GM12878 (cell line): ENCODE data around the gene DYRK4. TPM values are rescaled to one million over a fixed set of nuclear protein-coding genes. Genes with fewer than 3 reads are reported as not detected.

Experiments used
- ATAC-seq: fragments of 200-7000 bp; cut with Tn5 transposase; 3 replicates; pipeline ENCODE4 v1.9.1; 2020; ENCODE audit warnings: mild to moderate bottlenecking, moderate library complexity
- BruUV-seq: library from RNA; stranded (reverse); fragments of 400-500 nt; replicated peaks from 2 replicates; lab custom pipeline; 2021; lab: Mats Ljungman, UMichigan
- CTCF ChIA-PET: fragments of 300-600 bp; sonication (Branson Sonifier 250); formaldehyde crosslinking; extraction: SDS; loops from one replicate; lab custom pipeline; 2021; ENCODE audit warnings: inconsistent platforms; lab: Yijun Ruan, JAX
- POLR2A ChIA-PET: fragments of 350-600 bp; formaldehyde crosslinking; extraction: SDS; loops from one replicate; lab custom pipeline; 2021; ENCODE audit warnings: inconsistent platforms; lab: Charles Lee
- RAD21 ChIA-PET: fragments of 300-600 bp; sonication (Branson Sonifier 250); formaldehyde crosslinking; loops from one replicate; lab custom pipeline; 2023; ENCODE audit warnings: antibody characterized with exemption; ENCODE audit not compliant: unreplicated experiment; lab: Charles Lee
- SMC1A ChIA-PET: fragments of 300-600 bp; sonication (Branson Sonifier 250); formaldehyde crosslinking; loops from one replicate; lab custom pipeline; 2023; ENCODE audit not compliant: unreplicated experiment, uncharacterized antibody; lab: Charles Lee
- DNase-seq: peaks from one replicate; pipeline ENCODE4 v3.0.0-alpha.2; 2011; ENCODE audit warnings: low read depth, low spot score
- FAIRE-seq: peaks from 3 replicates; lab custom pipeline; 2011; peaks lifted over from hg19 to GRCh38; lab: Jason Lieb, UNC
- H2AFZ ChIP-seq: 2 replicates; pipeline ENCODE4 v1.6.0; 2011; ENCODE audit warnings: low read depth, low read length, control low read depth; ENCODE audit not compliant: control insufficient read depth
- H3K27ac ChIP-seq: 2 replicates; pipeline ENCODE4 v1.5.1; 2011; ENCODE audit warnings: control low read depth; ENCODE audit not compliant: control insufficient read depth, insufficient read depth
- H3K27me3 ChIP-seq, 2 experiments: replicated peaks in 1 of 2; 2 replicates each; pipeline versions ENCODE4 v1.6.0 to v1.6.1; 2011; ENCODE audit warnings: low read length in 1 of 2; ENCODE audit not compliant: control insufficient read depth in 2 of 2, insufficient read depth in 2 of 2
- H3K36me3 ChIP-seq, 2 experiments: 2 replicates each; pipeline ENCODE4 v1.5.1; 2011; ENCODE audit warnings: low read length in 1 of 2; ENCODE audit not compliant: control insufficient read depth in 2 of 2, insufficient read depth in 2 of 2
- H3K4me1 ChIP-seq: 2 replicates; pipeline ENCODE4 v1.6.1; 2011; ENCODE audit warnings: mild to moderate bottlenecking, low read length, moderate library complexity, mixed read lengths; ENCODE audit not compliant: control insufficient read depth, insufficient read depth
- H3K4me2 ChIP-seq: 2 replicates; pipeline ENCODE4 v1.6.0; 2011; ENCODE audit warnings: control low read depth; ENCODE audit not compliant: control insufficient read depth, insufficient read depth
- H3K4me3 ChIP-seq: fragments of 200-600 bp; sonication (generic); 2 replicates; pipeline ENCODE4 v1.5.1; 2016
- H3K79me2 ChIP-seq: 2 replicates; pipeline ENCODE4 v1.6.0; 2011; ENCODE audit warnings: low read length; ENCODE audit not compliant: control insufficient read depth, insufficient read depth
- H3K9ac ChIP-seq: 2 replicates; pipeline ENCODE4 v1.8.0; 2011; ENCODE audit warnings: low read length, control low read depth, mixed read lengths; ENCODE audit not compliant: control insufficient read depth, insufficient read depth
- H3K9me3 ChIP-seq: replicated peaks from 3 replicates; pipeline ENCODE4 v1.5.1; 2011; ENCODE audit warnings: mild to moderate bottlenecking, low read length; ENCODE audit not compliant: control insufficient read depth, insufficient read depth
- H4K20me1 ChIP-seq: 2 replicates; pipeline ENCODE4 v1.6.0; 2011; ENCODE audit not compliant: control insufficient read depth, insufficient read depth
- DPF2 ChIP-seq: fragments of 450-650 bp; IDR thresholded peaks from 2 replicates; pipeline ENCODE4 v1.6.1; 2017; ENCODE audit warnings: mild to moderate bottlenecking
- ESRRA ChIP-seq: IDR thresholded peaks from 2 replicates; pipeline ENCODE4 v1.6.1; 2012; ENCODE audit warnings: mild to moderate bottlenecking, low read length, improper control_type of control experiment
- HCFC1 ChIP-seq: fragments of 150-350 bp; IDR thresholded peaks from 2 replicates; pipeline ENCODE4 v1.6.1; 2014; ENCODE audit warnings: low read length
- IKZF1 ChIP-seq: fragments of 450-650 bp; conservative IDR thresholded peaks from 2 replicates; pipeline ENCODE4 v1.6.1; 2017; ENCODE audit warnings: antibody characterized with exemption, mild to moderate bottlenecking
- IKZF2 ChIP-seq, 2 experiments: fragments of 450-650 bp; IDR thresholded peaks; 2 replicates each; pipeline ENCODE4 v1.6.1; 2017; ENCODE audit warnings: mild to moderate bottlenecking in 2 of 2, moderate library complexity in 2 of 2
- MTA3 ChIP-seq: IDR thresholded peaks from 2 replicates; pipeline ENCODE4 v1.6.1; 2012; ENCODE audit warnings: low read length, inconsistent platforms, borderline replicate concordance
- NFYA ChIP-seq: IDR thresholded peaks from 2 replicates; pipeline ENCODE4 v1.6.1; 2011; ENCODE audit warnings: low read depth, mild to moderate bottlenecking, low read length, improper control_type of control experiment, borderline replicate concordance
- NR2F1 ChIP-seq: fragments of 450-650 bp; conservative IDR thresholded peaks from 2 replicates; pipeline ENCODE4 v1.6.1; 2017; ENCODE audit warnings: mild to moderate bottlenecking
- RELA ChIP-seq: fragments of 450-650 bp; IDR thresholded peaks from 2 replicates; pipeline ENCODE4 v1.8.0; 2014; ENCODE audit warnings: borderline replicate concordance; ENCODE audit not compliant: partially characterized antibody
- TCF3 ChIP-seq: IDR thresholded peaks from 2 replicates; pipeline ENCODE4 v1.6.1; 2012; ENCODE audit warnings: low read depth, mild to moderate bottlenecking, low read length, borderline replicate concordance; ENCODE audit not compliant: insufficient read depth
- ZNF384 ChIP-seq: IDR thresholded peaks from 2 replicates; pipeline ENCODE4 v1.6.1; 2012; ENCODE audit warnings: low read depth, mild to moderate bottlenecking, low read length, improper control_type of control experiment, borderline replicate concordance
- WGBS: methylation state at CpG from one replicate; pipeline ENCODE4 v1.1.6; 2016; ENCODE audit warnings: low lambda C conversion rate; ENCODE audit not compliant: insufficient replicate concordance, insufficient coverage; ENCODE audit errors: missing lambda C conversion rate; 5-methylcytosine and 5-hydroxymethylcytosine counted together
- in situ Hi-C: fragments of 300-500 bp; cut with MboI; formaldehyde crosslinking; loops from 9 replicates; pipeline ENCODE4 v1.14.3; 2018; ENCODE audit warnings: mixed read lengths
- intact Hi-C: fragments of 100-400 bp; cut with micrococcal nuclease; formaldehyde crosslinking; loops from one replicate; pipeline ENCODE4 v1.14.2; 2022; ENCODE audit not compliant: unreplicated experiment
- polyA plus RNA-seq, 11 experiments: library from polyadenylated mRNA; depleted of rRNA in 4 of 11; unstranded in 6 of 11; stranded (reverse) in 5 of 11; fragments of >200 nt; fragmentation: Nextera tagmentation in 4 of 11; fragmentation: Illumina TruSeq in 1 of 11; extraction: Ambion mirVana in 4 of 11; extraction: Trizol in 1 of 11; gene quantifications; 1 replicate in 1 of 11; 2 replicates in 10 of 11; pipeline versions ENCODE4 v1.2.1 to v1.2.3, GENCODE V29; 2011 to 2016; ENCODE audit warnings: inconsistent platforms in 2 of 11, missing spikeins in 2 of 11, low read depth in 1 of 11
- total RNA-seq, 4 experiments: library from RNA; depleted of rRNA in 3 of 4; stranded (reverse); fragments of >200 nt in 3 of 4; fragmentation: Illumina TruSeq in 1 of 4; extraction: Trizol in 1 of 4; gene quantifications; 2 replicates each; pipeline versions ENCODE4 v1.2.1 to v1.2.3, GENCODE V29; 2013 to 2021
- TF ChIP-seq, protein P1 (sequence below): fragments of 450-650 bp; IDR thresholded peaks from 2 replicates; pipeline ENCODE4 v1.6.1; 2016; ENCODE audit warnings: mild to moderate bottlenecking

The DYRK4 gene
- total and polyA plus RNA-seq, 10 of the 15 experiments (the other 5 are each of a cell fraction or from before 2014, with no cell fraction given), result 30.8 to 66.7 (median 46.8) TPM

DNA sequence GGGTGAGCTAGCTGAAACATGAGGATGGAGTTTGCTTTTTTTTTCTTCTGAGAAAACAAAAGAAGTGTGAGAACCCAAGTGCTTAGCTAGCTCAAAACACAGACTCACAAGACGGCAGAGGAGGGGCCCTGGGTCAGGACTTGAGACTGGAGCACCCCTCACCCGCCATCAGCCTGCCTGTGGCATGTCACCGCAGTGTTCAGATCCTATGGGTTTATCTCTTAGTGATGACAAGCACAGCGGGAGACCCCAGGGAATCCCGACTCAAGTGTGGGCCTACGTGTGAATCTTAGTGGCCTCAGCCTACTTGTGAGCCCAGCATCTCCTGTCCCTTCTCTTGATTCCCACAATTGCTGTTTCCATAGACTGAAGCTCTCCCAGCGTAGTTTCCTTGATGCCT lies 22.9 kb downstream of the DYRK4 start:
- Histone ChIP-seq H3K9me3 (no peaks in the 10 kb centered on the region), H2AFZ (no peak overlapping the region), H3K4me3 (no peak overlapping the region), H3K27me3 (no peaks in the 10 kb centered on the region), H3K4me2 (no peak overlapping the region), H3K9ac (no peak overlapping the region), H3K36me3 (no peaks in the 10 kb centered on the region), H4K20me1 (no peaks in the 10 kb centered on the region), H3K27ac (no peak overlapping the region)
- CTCF ChIA-PET, result interaction anchor here (0.7 kb wide), 1 partner anchor 58 kb away, joined by 3 read pairs; no protein-coding TSS in a partner anchor
- SMC1A ChIA-PET, result no interaction called here
- in situ Hi-C loops, result no loop called here
- ATAC-seq (no peak), DNase-seq (no peak)
- TF ChIP-seq MTA3, result no peak
- TF ChIP-seq RELA, result no peak
- TF ChIP-seq HCFC1, result no peak
- TF ChIP-seq NFYA, result no peak
- no peak for TF ChIP-seq IKZF2 (IDR thresholded peaks at IDR 0.05)
- TF ChIP-seq, protein P1, sequence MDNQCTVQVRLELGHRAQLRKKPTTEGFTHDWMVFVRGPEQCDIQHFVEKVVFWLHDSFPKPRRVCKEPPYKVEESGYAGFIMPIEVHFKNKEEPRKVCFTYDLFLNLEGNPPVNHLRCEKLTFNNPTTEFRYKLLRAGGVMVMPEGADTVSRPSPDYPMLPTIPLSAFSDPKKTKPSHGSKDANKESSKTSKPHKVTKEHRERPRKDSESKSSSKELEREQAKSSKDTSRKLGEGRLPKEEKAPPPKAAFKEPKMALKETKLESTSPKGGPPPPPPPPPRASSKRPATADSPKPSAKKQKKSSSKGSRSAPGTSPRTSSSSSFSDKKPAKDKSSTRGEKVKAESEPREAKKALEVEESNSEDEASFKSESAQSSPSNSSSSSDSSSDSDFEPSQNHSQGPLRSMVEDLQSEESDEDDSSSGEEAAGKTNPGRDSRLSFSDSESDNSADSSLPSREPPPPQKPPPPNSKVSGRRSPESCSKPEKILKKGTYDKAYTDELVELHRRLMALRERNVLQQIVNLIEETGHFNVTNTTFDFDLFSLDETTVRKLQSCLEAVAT, result no peak
- TF ChIP-seq IKZF1, result no peak
- TF ChIP-seq DPF2, result no peak
- no peak for TF ChIP-seq TCF3
- TF ChIP-seq ZNF384, result no peak
- TF ChIP-seq ESRRA, result no peak
- no peak for TF ChIP-seq NR2F1
- TF ChIP-seq, all 136 proteins: peak for 0
- POLR2A ChIA-PET, result interaction anchor here (0.7 kb wide), 1 partner anchor 67 kb away, joined by 3 read pairs; no protein-coding TSS in a partner anchor
- no peak for FAIRE-seq
- 57% methylated on average over 7 of the region's 7 CpGs for WGBS
- Histone ChIP-seq H3K4me1 (no peaks in the 10 kb centered on the region), H3K79me2 (no peaks in the 10 kb centered on the region)
- intact Hi-C loops, result no loop called here
- no TSS peak for BruUV-seq
- RAD21 ChIA-PET, result no interaction called here
